NB4 (cell line): ENCODE measurements around the gene DRC3.

Experiments used
- POLR2A ChIP-seq: IDR thresholded peaks from 2 replicates; pipeline ENCODE4 v1.6.1; 2011; ENCODE audit warnings: mild to moderate bottlenecking; ENCODE audit not compliant: insufficient read length; ENCODE audit errors: extremely low read depth
- TF ChIP-seq, protein P1 (sequence below): IDR thresholded peaks from one replicate; pipeline ENCODE4 v1.5.1; 2012; ENCODE audit warnings: low read depth, low read length

DNA sequence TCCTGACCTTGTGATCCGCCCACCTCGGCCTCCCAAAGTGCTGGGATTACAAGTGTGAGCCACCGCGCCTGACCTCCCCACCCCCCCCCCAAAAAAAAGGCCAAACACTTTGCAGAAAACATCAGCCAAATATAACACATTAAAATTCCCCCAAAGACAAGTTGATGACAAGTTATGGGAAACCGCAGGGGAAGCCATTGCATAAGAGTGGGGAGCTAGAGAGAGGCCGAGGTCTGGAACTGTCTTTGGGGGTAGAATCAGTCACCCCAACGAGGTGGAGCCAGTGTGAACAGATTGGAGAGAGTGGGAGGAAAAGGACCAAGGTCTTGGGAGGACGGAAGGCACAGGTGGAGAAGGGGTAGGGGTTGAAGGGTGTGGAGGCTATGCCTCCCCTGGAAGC is 2.8 kb downstream of the DRC3 start:
- TF ChIP-seq POLR2A: no peak
- TF ChIP-seq, protein P1, sequence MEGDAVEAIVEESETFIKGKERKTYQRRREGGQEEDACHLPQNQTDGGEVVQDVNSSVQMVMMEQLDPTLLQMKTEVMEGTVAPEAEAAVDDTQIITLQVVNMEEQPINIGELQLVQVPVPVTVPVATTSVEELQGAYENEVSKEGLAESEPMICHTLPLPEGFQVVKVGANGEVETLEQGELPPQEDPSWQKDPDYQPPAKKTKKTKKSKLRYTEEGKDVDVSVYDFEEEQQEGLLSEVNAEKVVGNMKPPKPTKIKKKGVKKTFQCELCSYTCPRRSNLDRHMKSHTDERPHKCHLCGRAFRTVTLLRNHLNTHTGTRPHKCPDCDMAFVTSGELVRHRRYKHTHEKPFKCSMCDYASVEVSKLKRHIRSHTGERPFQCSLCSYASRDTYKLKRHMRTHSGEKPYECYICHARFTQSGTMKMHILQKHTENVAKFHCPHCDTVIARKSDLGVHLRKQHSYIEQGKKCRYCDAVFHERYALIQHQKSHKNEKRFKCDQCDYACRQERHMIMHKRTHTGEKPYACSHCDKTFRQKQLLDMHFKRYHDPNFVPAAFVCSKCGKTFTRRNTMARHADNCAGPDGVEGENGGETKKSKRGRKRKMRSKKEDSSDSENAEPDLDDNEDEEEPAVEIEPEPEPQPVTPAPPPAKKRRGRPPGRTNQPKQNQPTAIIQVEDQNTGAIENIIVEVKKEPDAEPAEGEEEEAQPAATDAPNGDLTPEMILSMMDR: no peak
